ENCODE results near the gene CLIC2.

Gene CLIC2

DNA sequence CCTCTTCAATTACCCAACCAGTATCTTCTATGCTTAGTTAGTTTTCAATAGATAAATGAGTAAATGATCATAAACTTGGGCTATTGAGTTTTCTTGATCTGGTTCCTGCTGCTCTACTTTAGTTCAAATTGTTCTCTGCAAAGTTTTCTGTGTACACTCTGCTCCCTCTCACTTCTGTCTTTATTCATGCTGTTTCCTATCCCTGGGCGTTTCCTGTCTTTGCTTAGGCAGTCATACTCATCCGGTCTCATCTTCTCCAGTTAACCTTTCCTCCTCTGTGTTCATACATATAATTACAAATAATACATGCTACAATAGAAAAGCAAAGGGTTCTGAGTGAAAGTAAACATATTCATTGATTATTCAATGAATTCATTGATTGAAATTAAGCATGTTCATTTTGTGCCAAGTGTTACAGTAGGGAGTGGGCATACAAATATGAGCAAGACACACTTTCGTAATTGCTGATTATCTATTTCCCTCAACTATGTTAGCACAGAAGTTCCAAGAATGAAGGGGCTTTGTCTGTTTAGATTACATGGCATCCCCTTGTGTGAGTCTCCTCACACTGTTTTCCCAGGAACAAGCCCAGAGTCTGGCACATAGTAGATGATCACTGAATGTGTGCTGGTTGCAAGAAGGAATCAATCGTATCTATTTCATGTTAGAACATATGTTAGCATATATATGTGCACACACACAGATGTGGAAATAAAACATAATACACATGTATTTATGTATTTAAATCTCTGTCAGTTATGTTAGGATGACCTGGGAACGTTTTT is 71.3 kb downstream of the CLIC2 start:
- Histone ChIP-seq H3K4me1 (ENCODE audit: control insufficient read depth, insufficient read depth, low read length) (peaks cover 5% of the 10 kb centered on the region), H3K36me3 (ENCODE audit: control insufficient read depth in 2 of 2, insufficient read depth in 2 of 2, low read length in 2 of 2) (no peaks in the 10 kb centered on the region), H3K4me3 (ENCODE audit: low read length in 2 of 2) (no peak overlapping the region), H3K9ac (ENCODE audit: low read length in 2 of 2) (no peak overlapping the region), H3K27me3 (ENCODE audit: control insufficient read depth in 1 of 2, insufficient read depth in 2 of 2, low read length in 2 of 2) (no peaks in the 10 kb centered on the region), H3K9me3 (ENCODE audit: control insufficient read depth in 2 of 2, low read length in 2 of 2) (no peaks in the 10 kb centered on the region), H3K27ac (ENCODE audit: low read length) (no peak overlapping the region)

GRCh38 chrX:155259752-155260151 is 74.7 kb downstream of the CLIC2 start:
- Histone ChIP-seq H3K36me3 (ENCODE audit: control insufficient read depth in 2 of 2, insufficient read depth in 2 of 2, low read length in 2 of 2) (no peaks in the 10 kb centered on the region), H3K9ac (ENCODE audit: low read length in 2 of 2) (no peak overlapping the region), H3K27me3 (ENCODE audit: control insufficient read depth in 1 of 2, insufficient read depth in 2 of 2, low read length in 2 of 2) (no peaks in the 10 kb centered on the region), H3K27ac (ENCODE audit: low read length) (no peak overlapping the region), H3K9me3 (ENCODE audit: control insufficient read depth in 2 of 2, low read length in 2 of 2) (no peaks in the 10 kb centered on the region), H3K4me1 (ENCODE audit: control insufficient read depth, insufficient read depth, low read length) (peaks cover 5% of the 10 kb centered on the region), H3K4me3 (ENCODE audit: low read length in 2 of 2) (no peak overlapping the region)

DNA sequence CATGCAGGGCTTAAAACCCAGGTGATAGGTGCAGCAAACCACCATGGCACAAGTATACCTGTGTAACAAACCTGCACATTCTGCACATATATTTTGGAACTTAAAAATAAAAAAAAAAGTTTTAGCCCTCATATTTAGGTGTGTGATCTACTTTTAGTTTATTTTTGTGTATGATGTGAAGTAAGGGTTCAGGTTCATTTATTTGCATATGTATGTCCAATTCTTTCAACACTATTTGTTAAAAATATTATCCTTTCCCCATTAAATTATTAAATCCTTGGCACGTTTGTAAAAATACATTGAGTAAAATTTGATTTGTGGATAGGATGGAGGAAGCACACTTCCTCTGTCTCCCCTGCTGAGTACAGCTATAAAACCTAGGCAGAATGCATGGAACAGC is 83.0 kb downstream of the CLIC2 start:
- no peaks in the 10 kb centered on the region for H3K4me1 ChIP-seq (ENCODE audit: control insufficient read depth, insufficient read depth, low read length)
- no peak overlapping the region for H3K4me3 ChIP-seq (ENCODE audit: low read length in 2 of 2)
- no peak overlapping the region for H3K9ac ChIP-seq (ENCODE audit: low read length in 2 of 2)
- H3K36me3 ChIP-seq (ENCODE audit: control insufficient read depth in 2 of 2, insufficient read depth in 2 of 2, low read length in 2 of 2), result no peaks in the 10 kb centered on the region
- no peak overlapping the region for H3K27ac ChIP-seq (ENCODE audit: low read length)
- no peaks in the 10 kb centered on the region for H3K9me3 ChIP-seq (ENCODE audit: control insufficient read depth in 2 of 2, low read length in 2 of 2)
- H3K27me3 ChIP-seq (ENCODE audit: control insufficient read depth in 1 of 2, insufficient read depth in 2 of 2, low read length in 2 of 2), result no peaks in the 10 kb centered on the region

GRCh38 chrX:155247497-155247896 is 86.9 kb downstream of the CLIC2 start:
- Histone ChIP-seq H3K4me1 (ENCODE audit: control insufficient read depth, insufficient read depth, low read length) (no peaks in the 10 kb centered on the region), H3K36me3 (ENCODE audit: control insufficient read depth in 2 of 2, insufficient read depth in 2 of 2, low read length in 2 of 2) (no peaks in the 10 kb centered on the region), H3K9ac (ENCODE audit: low read length in 2 of 2) (no peak overlapping the region), H3K27ac (ENCODE audit: low read length) (no peak overlapping the region), H3K27me3 (ENCODE audit: control insufficient read depth in 1 of 2, insufficient read depth in 2 of 2, low read length in 2 of 2) (no peaks in the 10 kb centered on the region), H3K9me3 (ENCODE audit: control insufficient read depth in 2 of 2, low read length in 2 of 2) (no peaks in the 10 kb centered on the region), H3K4me3 (ENCODE audit: low read length in 2 of 2) (no peak overlapping the region)

DNA sequence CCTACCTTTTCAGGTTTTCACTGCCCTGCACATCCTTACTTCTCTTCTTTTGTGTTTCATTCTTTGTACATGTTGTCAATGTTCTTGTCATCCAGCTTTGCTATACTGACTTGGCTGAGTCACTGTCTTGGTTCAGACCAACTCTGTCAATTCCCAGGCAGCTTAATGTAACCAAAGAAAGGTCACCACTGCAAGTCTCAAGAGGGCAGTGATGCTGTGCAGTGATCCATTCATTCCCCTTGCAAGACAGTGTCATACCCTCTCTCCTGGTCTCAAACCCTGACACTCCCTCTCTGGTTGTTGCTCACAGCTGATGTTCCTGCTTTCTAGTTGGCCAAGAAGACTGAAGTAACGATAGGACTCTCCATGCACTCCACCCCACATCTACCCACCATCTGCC is 87.7 kb downstream of the CLIC2 start:
- no peaks in the 10 kb centered on the region for H3K4me1 ChIP-seq (ENCODE audit: control insufficient read depth, insufficient read depth, low read length)
- no peak overlapping the region for H3K4me3 ChIP-seq (ENCODE audit: low read length in 2 of 2)
- no peaks in the 10 kb centered on the region for H3K27me3 ChIP-seq (ENCODE audit: control insufficient read depth in 1 of 2, insufficient read depth in 2 of 2, low read length in 2 of 2)
- no peaks in the 10 kb centered on the region for H3K36me3 ChIP-seq (ENCODE audit: control insufficient read depth in 2 of 2, insufficient read depth in 2 of 2, low read length in 2 of 2)
- H3K27ac ChIP-seq (ENCODE audit: low read length), result no peak overlapping the region
- no peaks in the 10 kb centered on the region for H3K9me3 ChIP-seq (ENCODE audit: control insufficient read depth in 2 of 2, low read length in 2 of 2)
- no peak overlapping the region for H3K9ac ChIP-seq (ENCODE audit: low read length in 2 of 2)

DNA sequence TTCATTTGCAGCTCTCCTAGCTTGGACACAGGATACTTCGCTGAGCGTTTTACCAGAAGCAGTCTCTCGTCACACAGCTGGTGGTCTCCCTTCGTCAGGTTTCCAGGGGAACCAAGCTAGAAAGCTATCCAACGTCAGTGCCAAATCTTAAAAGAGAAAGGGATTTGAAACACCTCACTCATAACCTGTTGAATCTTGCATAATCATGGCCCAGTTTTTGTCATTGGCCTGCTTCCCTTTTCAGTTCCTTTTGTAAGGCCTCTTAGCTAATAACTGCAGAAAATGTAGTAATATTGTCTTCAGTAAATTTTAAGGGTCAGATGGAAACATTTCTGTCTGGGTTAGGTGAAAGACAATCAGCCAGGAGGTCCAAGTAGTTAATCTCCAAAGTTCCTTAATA is 92.1 kb downstream of the CLIC2 start:
- Histone ChIP-seq H3K9me3 (ENCODE audit: control insufficient read depth in 2 of 2, low read length in 2 of 2) (no peaks in the 10 kb centered on the region), H3K27me3 (ENCODE audit: control insufficient read depth in 1 of 2, insufficient read depth in 2 of 2, low read length in 2 of 2) (no peaks in the 10 kb centered on the region), H3K4me1 (ENCODE audit: control insufficient read depth, insufficient read depth, low read length) (peaks cover 3% of the 10 kb centered on the region), H3K27ac (ENCODE audit: low read length) (no peak overlapping the region), H3K36me3 (ENCODE audit: control insufficient read depth in 2 of 2, insufficient read depth in 2 of 2, low read length in 2 of 2) (no peaks in the 10 kb centered on the region), H3K9ac (ENCODE audit: low read length in 2 of 2) (no peak overlapping the region), H3K4me3 (ENCODE audit: low read length in 2 of 2) (no peak overlapping the region)

- Histone ChIP-seq H3K4me3 (ENCODE audit: low read length in 2 of 2) (no peak overlapping the region), H3K9me3 (ENCODE audit: control insufficient read depth in 2 of 2, low read length in 2 of 2) (no peaks in the 10 kb centered on the region), H3K9ac (ENCODE audit: low read length in 2 of 2) (no peak overlapping the region), H3K36me3 (ENCODE audit: control insufficient read depth in 2 of 2, insufficient read depth in 2 of 2, low read length in 2 of 2) (no peaks in the 10 kb centered on the region), H3K4me1 (ENCODE audit: control insufficient read depth, insufficient read depth, low read length) (peaks cover 3% of the 10 kb centered on the region), H3K27me3 (ENCODE audit: control insufficient read depth in 1 of 2, insufficient read depth in 2 of 2, low read length in 2 of 2) (no peaks in the 10 kb centered on the region), H3K27ac (ENCODE audit: low read length) (peak overlapping the region; percentile 67)
Measured at GRCh38 chrX:155237719-155238118, 96.7 kb downstream of the CLIC2 start.

DNA sequence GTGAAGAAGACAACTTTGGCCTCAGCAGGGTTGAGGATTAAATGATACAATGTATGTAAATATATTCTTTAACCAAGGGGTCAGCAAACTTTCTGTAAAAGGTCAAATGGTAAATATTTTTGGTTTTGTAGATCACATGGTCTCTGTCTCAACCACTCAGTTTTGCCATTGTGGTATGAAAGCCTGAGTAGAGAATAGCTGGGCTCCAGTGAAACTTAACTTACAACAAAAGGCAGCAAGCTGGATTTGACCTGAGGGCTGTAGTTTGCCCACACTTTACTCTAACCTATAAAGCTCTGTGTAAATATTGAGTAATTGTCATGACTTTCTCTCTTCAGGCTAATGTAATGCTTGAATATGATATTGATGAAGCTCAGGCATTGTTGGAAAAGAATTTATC is 98.5 kb downstream of the CLIC2 start:
- H3K27me3 ChIP-seq (ENCODE audit: control insufficient read depth in 1 of 2, insufficient read depth in 2 of 2, low read length in 2 of 2), result no peaks in the 10 kb centered on the region
- H3K9ac ChIP-seq (ENCODE audit: low read length in 2 of 2), result no peak overlapping the region
- no peak overlapping the region for H3K27ac ChIP-seq (ENCODE audit: low read length)
- peaks cover 0 to 3% of the 10 kb centered on the region in 2 donors for H3K36me3 ChIP-seq (ENCODE audit: control insufficient read depth in 2 of 2, insufficient read depth in 2 of 2, low read length in 2 of 2)
- no peak overlapping the region for H3K4me3 ChIP-seq (ENCODE audit: low read length in 2 of 2)
- H3K4me1 ChIP-seq (ENCODE audit: control insufficient read depth, insufficient read depth, low read length), result peaks cover 3% of the 10 kb centered on the region
- H3K9me3 ChIP-seq (ENCODE audit: control insufficient read depth in 2 of 2, low read length in 2 of 2), result no peaks in the 10 kb centered on the region

DNA sequence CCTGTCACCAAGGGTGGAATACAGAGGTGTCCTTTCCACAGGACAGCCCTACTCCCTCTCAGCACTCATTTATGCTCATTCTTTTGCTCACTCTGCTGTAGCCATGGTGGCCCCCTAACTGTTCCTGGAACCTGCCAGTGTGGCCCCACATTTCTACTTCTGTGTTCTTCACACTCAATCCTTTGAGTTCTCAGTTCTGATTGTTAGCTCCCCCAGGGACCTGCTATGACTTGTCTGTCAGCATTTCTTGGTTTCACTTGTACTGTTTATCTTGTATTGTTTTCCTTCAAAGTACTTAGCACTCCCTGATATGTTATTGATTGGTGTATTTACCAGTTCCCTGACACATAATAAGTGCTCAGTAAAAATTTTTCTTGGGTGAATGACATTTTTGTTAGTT is 103.3 kb downstream of the CLIC2 start:
- Histone ChIP-seq H3K4me1 (ENCODE audit: control insufficient read depth, insufficient read depth, low read length) (no peaks in the 10 kb centered on the region), H3K9me3 (ENCODE audit: control insufficient read depth in 2 of 2, low read length in 2 of 2) (no peaks in the 10 kb centered on the region), H3K36me3 (ENCODE audit: control insufficient read depth in 2 of 2, insufficient read depth in 2 of 2, low read length in 2 of 2) (peaks cover 4 to 6% of the 10 kb centered on the region in 2 donors), H3K9ac (ENCODE audit: low read length in 2 of 2) (no peak overlapping the region), H3K27ac (ENCODE audit: low read length) (no peak overlapping the region), H3K27me3 (ENCODE audit: control insufficient read depth in 1 of 2, insufficient read depth in 2 of 2, low read length in 2 of 2) (no peaks in the 10 kb centered on the region), H3K4me3 (ENCODE audit: low read length in 2 of 2) (no peak overlapping the region)

All from stomach smooth muscle (tissue), 2 donors.